GM12872 (cell line): Measurements from ENCODE around the gene NPM1.

Experiments used
- TF ChIP-seq, protein P1 (sequence below): IDR thresholded peaks from 3 replicates; pipeline ENCODE4 v1.5.1; 2011; ENCODE audit warnings: low read depth, mild to moderate bottlenecking, low read length, moderate library complexity; ENCODE audit not compliant: insufficient read depth

Gene NPM1

DNA sequence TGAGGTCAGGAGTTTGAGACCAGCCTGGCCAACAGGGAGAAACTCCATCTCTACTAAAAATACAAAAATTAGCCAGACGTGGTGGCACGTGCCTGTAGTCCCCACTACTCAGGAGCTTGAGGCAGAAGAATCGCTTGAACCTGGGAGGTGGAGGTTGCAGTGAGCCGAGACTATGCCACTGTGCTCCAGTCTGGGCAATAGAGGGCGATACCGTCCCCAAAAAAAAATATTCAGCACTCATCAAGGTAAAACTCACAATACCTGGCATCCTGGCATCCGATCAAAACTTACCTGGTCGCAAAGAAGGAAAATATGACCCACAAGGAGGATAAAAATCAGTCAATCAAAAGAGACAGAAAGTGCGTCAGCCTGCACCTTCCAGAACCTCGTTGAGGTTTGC lies 16.8 kb upstream of the NPM1 start:
- TF ChIP-seq, protein P1, sequence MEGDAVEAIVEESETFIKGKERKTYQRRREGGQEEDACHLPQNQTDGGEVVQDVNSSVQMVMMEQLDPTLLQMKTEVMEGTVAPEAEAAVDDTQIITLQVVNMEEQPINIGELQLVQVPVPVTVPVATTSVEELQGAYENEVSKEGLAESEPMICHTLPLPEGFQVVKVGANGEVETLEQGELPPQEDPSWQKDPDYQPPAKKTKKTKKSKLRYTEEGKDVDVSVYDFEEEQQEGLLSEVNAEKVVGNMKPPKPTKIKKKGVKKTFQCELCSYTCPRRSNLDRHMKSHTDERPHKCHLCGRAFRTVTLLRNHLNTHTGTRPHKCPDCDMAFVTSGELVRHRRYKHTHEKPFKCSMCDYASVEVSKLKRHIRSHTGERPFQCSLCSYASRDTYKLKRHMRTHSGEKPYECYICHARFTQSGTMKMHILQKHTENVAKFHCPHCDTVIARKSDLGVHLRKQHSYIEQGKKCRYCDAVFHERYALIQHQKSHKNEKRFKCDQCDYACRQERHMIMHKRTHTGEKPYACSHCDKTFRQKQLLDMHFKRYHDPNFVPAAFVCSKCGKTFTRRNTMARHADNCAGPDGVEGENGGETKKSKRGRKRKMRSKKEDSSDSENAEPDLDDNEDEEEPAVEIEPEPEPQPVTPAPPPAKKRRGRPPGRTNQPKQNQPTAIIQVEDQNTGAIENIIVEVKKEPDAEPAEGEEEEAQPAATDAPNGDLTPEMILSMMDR, result 0 out of 3 replicates have a peak, but pooled peaks have one; percentile 15

GRCh38 chr5:171371326-171371725 lies 16.3 kb upstream of the NPM1 start:
- TF ChIP-seq, protein P1, result no peak

GRCh38 chr5:171379961-171380360 lies 7.7 kb upstream of the NPM1 start:
- TF ChIP-seq, protein P1, result no peak

DNA sequence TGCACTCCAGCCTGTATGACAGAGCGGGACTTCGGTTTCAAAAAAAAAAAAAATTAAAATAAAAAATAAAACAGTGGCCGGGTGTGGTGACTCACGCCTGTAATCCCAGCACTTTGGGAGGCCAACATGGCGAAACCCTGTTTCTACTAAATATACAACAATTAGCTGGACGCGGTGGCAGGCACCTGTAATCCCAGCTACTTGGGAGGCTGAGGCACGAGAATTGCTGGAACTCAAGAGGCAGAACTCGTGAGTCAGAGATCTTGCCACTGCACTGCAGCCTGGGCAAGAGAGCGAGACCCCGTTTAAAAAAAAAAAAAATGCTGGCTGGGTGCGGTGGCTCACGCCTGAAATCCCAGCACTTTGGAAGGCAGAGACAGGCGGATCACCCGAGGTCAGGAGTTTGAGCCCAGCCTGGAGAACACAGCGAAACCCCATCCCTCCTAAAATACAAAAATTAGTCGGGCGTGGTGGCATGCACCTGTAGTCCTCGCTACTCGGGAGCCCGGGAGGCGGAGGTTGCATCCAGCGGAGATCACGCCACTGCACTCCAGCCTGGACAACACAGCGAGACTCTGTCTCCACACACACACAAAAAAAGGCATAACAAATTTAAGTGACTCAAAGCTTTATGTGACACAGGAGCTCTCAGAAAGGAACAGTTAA lies 1.5 kb upstream of the NPM1 start:
- TF ChIP-seq, protein P1, result no peak

DNA sequence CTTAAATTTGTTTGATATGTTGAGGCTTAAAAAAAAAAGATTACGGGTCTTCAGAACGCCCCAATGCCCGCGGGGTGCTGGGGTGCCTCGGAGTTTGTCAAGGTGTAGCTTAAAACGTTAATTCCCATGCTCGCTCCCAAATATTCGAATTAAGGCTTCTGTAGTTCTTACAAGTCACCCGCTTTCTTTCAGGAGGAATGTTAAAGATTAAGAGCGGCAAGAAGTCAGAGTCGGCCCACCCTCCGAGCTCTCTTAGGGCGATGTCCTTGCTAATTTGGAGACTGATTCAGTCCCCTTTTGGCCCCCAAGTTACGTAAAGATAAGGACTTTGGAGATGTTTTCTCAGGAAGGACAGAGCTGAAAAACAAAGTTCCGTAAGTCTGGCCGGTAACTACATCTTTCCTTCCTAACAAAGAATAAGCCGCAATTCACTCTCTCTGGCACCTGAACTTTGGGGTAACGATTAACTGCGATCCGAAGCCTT lies 746 bp upstream of the NPM1 start:
- TF ChIP-seq, protein P1, result no peak

DNA sequence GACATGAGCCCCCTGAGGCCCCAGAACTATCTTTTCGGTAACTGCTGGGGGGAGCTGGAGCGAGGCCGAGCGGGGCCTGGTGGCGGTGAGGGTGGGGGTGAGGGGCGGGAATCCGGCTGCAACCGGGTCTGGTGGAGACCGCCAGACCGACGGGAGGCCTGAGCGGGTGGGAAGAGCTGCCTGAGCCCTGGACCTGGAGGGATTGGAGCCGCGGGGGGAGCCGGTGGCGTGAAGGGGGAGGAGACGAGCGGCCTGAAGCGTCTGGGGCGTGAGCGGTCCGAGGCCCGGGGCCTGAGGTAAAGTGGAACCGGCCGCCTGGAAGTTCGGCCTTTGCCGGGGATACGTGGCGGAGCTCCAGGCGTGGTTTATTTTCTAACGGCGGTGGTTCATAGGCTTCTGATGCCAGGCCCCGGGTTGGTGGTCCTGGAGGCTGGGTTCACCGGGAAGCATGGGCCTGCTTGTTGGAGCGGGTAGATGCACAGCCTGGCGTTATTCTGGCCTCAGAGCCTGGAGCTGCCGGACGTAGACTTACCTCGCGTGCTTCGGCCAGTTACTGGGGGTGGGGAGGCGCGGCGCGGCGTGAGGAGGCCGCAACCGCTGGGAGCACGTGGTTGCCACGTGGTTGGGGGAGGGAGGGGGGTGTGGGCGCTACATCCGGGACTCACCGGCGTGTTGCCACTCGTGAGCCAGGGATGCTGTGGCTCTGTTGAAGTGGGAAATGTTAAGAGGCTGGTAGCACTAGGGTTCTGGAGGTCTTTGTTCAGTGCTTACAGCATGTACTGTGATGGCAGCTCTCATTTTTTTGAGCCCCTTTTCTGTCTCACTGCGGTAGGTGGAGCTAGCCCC lies 544 bp downstream of the NPM1 start:
- TF ChIP-seq, protein P1, result no peak

DNA sequence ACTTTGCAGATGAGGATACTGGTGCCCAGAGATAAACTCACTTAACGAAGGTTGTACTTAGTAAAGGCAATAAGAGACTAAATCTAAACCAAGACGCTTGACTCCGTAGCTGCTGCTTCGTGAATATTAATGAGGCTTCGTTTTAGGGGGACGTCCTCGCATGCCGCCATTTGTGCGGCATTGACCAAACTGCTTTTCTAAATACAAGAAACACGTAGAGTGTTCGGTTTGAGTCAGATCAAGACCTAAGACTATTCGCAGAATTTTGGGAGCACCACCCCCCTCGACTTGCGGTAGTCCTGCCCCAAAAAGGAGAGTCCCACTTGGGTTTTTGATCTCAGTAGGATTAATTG lies 1.1 kb downstream of the NPM1 start:
- TF ChIP-seq, protein P1, result no peak
